Measurements from ENCODE around the gene FES.

The FES gene

DNA sequence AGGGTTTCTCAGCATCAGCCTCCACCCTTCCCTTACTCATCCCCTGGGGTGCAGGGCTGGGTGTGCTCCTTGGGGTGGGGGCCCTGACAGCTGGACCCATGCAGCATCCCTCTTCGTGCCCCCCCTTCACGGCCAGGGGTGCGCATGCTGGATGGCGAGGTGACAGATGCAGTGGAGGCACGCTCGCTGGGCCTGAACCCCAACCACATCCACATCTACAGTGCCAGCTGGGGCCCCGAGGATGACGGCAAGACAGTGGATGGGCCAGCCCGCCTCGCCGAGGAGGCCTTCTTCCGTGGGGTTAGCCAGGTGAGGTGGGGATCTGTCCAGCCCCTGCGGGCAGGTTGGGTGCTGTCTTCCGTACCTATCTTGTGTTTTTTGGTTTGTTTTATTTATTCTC is 6.3 kb upstream of the FES start:
- no peak for TF ChIP-seq EP300 (IDR thresholded peaks at IDR 0.05; ENCODE audit: borderline replicate concordance)
- TF ChIP-seq, protein P1, sequence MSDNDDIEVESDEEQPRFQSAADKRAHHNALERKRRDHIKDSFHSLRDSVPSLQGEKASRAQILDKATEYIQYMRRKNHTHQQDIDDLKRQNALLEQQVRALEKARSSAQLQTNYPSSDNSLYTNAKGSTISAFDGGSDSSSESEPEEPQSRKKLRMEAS (IDR thresholded peaks at IDR 0.05): no peak
- TF ChIP-seq, protein P2, sequence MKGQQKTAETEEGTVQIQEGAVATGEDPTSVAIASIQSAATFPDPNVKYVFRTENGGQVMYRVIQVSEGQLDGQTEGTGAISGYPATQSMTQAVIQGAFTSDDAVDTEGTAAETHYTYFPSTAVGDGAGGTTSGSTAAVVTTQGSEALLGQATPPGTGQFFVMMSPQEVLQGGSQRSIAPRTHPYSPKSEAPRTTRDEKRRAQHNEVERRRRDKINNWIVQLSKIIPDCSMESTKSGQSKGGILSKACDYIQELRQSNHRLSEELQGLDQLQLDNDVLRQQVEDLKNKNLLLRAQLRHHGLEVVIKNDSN (IDR thresholded peaks at IDR 0.05): no peak
- TF ChIP-seq CREB1 (IDR thresholded peaks at IDR 0.05; ENCODE audit: low read depth): no peak
- TF ChIP-seq TCF12 (IDR thresholded peaks at IDR 0.05; ENCODE audit: low read depth): no peak
- no peak for TF ChIP-seq EGR1 (IDR thresholded peaks at IDR 0.05)
- no peak for TF ChIP-seq TEAD4 (IDR thresholded peaks at IDR 0.05)
- TF ChIP-seq, protein P3, sequence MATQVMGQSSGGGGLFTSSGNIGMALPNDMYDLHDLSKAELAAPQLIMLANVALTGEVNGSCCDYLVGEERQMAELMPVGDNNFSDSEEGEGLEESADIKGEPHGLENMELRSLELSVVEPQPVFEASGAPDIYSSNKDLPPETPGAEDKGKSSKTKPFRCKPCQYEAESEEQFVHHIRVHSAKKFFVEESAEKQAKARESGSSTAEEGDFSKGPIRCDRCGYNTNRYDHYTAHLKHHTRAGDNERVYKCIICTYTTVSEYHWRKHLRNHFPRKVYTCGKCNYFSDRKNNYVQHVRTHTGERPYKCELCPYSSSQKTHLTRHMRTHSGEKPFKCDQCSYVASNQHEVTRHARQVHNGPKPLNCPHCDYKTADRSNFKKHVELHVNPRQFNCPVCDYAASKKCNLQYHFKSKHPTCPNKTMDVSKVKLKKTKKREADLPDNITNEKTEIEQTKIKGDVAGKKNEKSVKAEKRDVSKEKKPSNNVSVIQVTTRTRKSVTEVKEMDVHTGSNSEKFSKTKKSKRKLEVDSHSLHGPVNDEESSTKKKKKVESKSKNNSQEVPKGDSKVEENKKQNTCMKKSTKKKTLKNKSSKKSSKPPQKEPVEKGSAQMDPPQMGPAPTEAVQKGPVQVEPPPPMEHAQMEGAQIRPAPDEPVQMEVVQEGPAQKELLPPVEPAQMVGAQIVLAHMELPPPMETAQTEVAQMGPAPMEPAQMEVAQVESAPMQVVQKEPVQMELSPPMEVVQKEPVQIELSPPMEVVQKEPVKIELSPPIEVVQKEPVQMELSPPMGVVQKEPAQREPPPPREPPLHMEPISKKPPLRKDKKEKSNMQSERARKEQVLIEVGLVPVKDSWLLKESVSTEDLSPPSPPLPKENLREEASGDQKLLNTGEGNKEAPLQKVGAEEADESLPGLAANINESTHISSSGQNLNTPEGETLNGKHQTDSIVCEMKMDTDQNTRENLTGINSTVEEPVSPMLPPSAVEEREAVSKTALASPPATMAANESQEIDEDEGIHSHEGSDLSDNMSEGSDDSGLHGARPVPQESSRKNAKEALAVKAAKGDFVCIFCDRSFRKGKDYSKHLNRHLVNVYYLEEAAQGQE (IDR thresholded peaks at IDR 0.05; ENCODE audit: low read depth): no peak
- TF ChIP-seq CEBPB (IDR thresholded peaks at IDR 0.05): no peak
- no peak for TF ChIP-seq NFIC (IDR thresholded peaks at IDR 0.05)
- no peak for TF ChIP-seq FOXM1 (IDR thresholded peaks at IDR 0.05; ENCODE audit: borderline replicate concordance, low read depth)
- TF ChIP-seq RAD21 (IDR thresholded peaks at IDR 0.05; ENCODE audit: low read depth): no peak

DNA sequence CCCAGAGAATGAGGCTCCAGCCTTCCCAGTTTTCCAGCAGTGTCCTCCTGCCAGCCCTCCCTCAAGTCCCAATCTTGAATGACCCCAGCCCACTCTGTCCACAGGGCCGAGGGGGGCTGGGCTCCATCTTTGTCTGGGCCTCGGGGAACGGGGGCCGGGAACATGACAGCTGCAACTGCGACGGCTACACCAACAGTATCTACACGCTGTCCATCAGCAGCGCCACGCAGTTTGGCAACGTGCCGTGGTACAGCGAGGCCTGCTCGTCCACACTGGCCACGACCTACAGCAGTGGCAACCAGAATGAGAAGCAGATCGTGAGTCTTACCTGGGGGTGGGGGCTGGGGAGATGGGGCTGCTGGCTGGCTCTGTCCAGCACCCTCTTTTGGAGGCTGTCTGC is 5.6 kb upstream of the FES start:
- no peak for TF ChIP-seq RAD21 (IDR thresholded peaks at IDR 0.05; ENCODE audit: low read depth)
- TF ChIP-seq, protein P3 (IDR thresholded peaks at IDR 0.05; ENCODE audit: low read depth): peak; percentile 36; the same call in 1 of the 2 replicates
- TF ChIP-seq CREB1 (IDR thresholded peaks at IDR 0.05; ENCODE audit: low read depth): no peak
- TF ChIP-seq CEBPB (IDR thresholded peaks at IDR 0.05): no peak
- TF ChIP-seq ZBTB7A (IDR thresholded peaks at IDR 0.05; ENCODE audit: low read depth): no peak

DNA sequence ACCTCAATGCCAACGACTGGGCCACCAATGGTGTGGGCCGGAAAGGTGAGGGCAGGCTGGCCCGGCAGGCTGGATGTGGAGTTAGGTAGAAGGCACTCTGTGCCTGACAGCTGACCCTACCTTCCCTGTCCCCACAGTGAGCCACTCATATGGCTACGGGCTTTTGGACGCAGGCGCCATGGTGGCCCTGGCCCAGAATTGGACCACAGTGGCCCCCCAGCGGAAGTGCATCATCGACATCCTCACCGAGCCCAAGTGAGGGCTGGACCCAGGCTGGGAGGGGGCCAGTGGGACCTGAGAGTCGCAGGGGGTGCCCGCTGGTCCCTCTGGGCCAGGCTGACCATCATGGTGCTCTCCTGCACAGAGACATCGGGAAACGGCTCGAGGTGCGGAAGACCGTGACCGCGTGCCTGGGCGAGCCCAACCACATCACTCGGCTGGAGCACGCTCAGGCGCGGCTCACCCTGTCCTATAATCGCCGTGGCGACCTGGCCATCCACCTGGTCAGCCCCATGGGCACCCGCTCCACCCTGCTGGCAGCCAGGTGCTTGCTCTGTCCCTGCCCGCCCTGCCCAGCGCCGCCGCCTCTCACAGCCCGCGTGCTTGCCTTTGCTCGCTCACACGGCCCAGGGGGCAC is 4.5 kb upstream of the FES start:
- TF ChIP-seq TAF1 (IDR thresholded peaks at IDR 0.05; ENCODE audit: low read depth) (no peak), CEBPB (IDR thresholded peaks at IDR 0.05) (no peak), TCF12 (IDR thresholded peaks at IDR 0.05; ENCODE audit: low read depth) (no peak), YY1 (IDR thresholded peaks at IDR 0.05; ENCODE audit: low read depth) (no peak), NFIC (IDR thresholded peaks at IDR 0.05) (no peak), EGR1 (IDR thresholded peaks at IDR 0.05) (no peak), CREB1 (IDR thresholded peaks at IDR 0.05; ENCODE audit: low read depth) (no peak), FOXM1 (IDR thresholded peaks at IDR 0.05; ENCODE audit: borderline replicate concordance, low read depth) (no peak), EP300 (IDR thresholded peaks at IDR 0.05; ENCODE audit: borderline replicate concordance) (no peak), RAD21 (IDR thresholded peaks at IDR 0.05; ENCODE audit: low read depth) (no peak), ZBTB7A (IDR thresholded peaks at IDR 0.05; ENCODE audit: low read depth) (no peak), TEAD4 (IDR thresholded peaks at IDR 0.05) (no peak)
- TF ChIP-seq, protein P2 (IDR thresholded peaks at IDR 0.05): no peak
- TF ChIP-seq, protein P3 (IDR thresholded peaks at IDR 0.05; ENCODE audit: low read depth): no peak
- TF ChIP-seq, protein P1 (IDR thresholded peaks at IDR 0.05): no peak

DNA sequence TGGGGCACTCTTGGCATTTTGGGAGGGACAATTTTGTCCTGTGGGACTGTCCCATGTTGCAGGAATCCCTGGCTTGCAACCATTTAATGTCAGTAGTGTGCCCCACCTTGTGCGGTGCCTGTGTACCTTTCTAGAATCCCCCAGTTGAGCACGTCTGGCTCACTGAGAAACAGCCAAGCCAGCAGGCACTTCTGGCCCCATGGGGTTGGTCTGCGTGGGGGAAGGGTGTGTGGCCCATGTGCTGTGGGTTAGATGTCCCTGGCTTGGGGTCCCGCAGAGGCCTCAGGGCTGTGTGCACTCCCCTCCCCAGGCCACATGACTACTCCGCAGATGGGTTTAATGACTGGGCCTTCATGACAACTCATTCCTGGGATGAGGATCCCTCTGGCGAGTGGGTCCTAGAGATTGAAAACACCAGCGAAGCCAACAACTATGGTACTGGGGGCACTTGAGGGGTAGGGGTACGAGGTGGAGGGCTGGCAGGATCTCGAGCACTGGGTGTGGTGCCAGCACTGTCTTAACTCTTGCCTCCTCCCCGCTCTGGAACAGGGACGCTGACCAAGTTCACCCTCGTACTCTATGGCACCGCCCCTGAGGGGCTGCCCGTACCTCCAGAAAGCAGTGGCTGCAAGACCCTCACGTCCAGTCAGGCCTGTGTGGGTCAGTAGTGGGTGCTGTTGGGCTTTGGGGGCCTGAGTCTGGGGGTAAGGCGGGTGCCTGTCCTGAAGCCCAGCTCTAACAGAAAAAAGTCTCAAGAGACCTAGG is 3.7 kb upstream of the FES start:
- TF ChIP-seq, protein P3 (IDR thresholded peaks at IDR 0.05; ENCODE audit: low read depth): no peak
- TF ChIP-seq EGR1 (IDR thresholded peaks at IDR 0.05): no peak
- no peak for TF ChIP-seq RAD21 (IDR thresholded peaks at IDR 0.05; ENCODE audit: low read depth)
- no peak for TF ChIP-seq FOXM1 (IDR thresholded peaks at IDR 0.05; ENCODE audit: borderline replicate concordance, low read depth)
- no peak for TF ChIP-seq EP300 (IDR thresholded peaks at IDR 0.05; ENCODE audit: borderline replicate concordance)
- TF ChIP-seq, protein P2 (IDR thresholded peaks at IDR 0.05): no peak
- TF ChIP-seq, protein P1 (IDR thresholded peaks at IDR 0.05): no peak
- no peak for TF ChIP-seq TAF1 (IDR thresholded peaks at IDR 0.05; ENCODE audit: low read depth)
- no peak for TF ChIP-seq CREB1 (IDR thresholded peaks at IDR 0.05; ENCODE audit: low read depth)
- TF ChIP-seq YY1 (IDR thresholded peaks at IDR 0.05; ENCODE audit: low read depth): no peak
- no peak for TF ChIP-seq ZBTB7A (IDR thresholded peaks at IDR 0.05; ENCODE audit: low read depth)
- no peak for TF ChIP-seq CEBPB (IDR thresholded peaks at IDR 0.05)
- no peak for TF ChIP-seq TCF12 (IDR thresholded peaks at IDR 0.05; ENCODE audit: low read depth)
- no peak for TF ChIP-seq TEAD4 (IDR thresholded peaks at IDR 0.05)

Measured in Ishikawa (cell line).